Motor neuron (in vitro differentiated cells): ENCODE measurements around the gene SLC47A1. TPM values are rescaled to one million over a fixed set of nuclear protein-coding genes. Genes with fewer than 3 reads are reported as not detected.

Experiments used
- ATAC-seq, 8 experiments: fragments of 200-7000 bp; cut with Tn5 transposase; replicated peaks in 6 of 8; 2 replicates each; pipeline ENCODE4 v1.8.0; 2021; ENCODE audit warnings: mild to moderate bottlenecking in 8 of 8, moderate library complexity in 8 of 8
- H3K27ac ChIP-seq, 2 donors: fragments of 250-450 bp; sonication (Bioruptor Pico); 2 replicates each; pipeline ENCODE4 v1.9.0; 2021; ENCODE audit warnings: antibody characterized with exemption in 2 of 2, mild to moderate bottlenecking in 2 of 2, moderate library complexity in 1 of 2
- H3K4me1 ChIP-seq, 2 donors: fragments of 250-450 bp; sonication (Bioruptor Pico); replicated peaks in 1 of 2; 2 replicates each; pipeline ENCODE4 v1.6.1; 2021; ENCODE audit warnings: antibody characterized with exemption in 2 of 2, mild to moderate bottlenecking in 2 of 2, moderate library complexity in 1 of 2
- H3K4me3 ChIP-seq, 5 donors: fragments of 250-450 bp; sonication (Bioruptor Pico); 2 replicates each; pipeline ENCODE4 v1.9.0; 2021; ENCODE audit warnings: antibody characterized with exemption in 5 of 5, mild to moderate bottlenecking in 5 of 5, moderate library complexity in 4 of 5
- WGBS, 10 experiments: fragments of 450-650 bp; shearing (Covaris generic); methylation state at CpG; one replicate each; pipeline ENCODE4 v1.0.0; 2022; 5-methylcytosine and 5-hydroxymethylcytosine counted together
- in situ Hi-C, 9 experiments: fragments of 400-800 bp; cut with MboI; loops; one replicate each; pipeline ENCODE4 v1.15.0; 2021; ENCODE audit warnings: low sequenced_read_pairs in 9 of 9, low pct_unique_long_range_greater_than_20kb in 2 of 9; ENCODE audit not compliant: unreplicated experiment in 9 of 9
- total RNA-seq, 8 experiments: library from RNA; unstranded; fragments of 300-600 nt; gene quantifications; 2 replicates each; pipeline versions ENCODE4 v1.2.3 to v1.2.4, GENCODE V29; 2022

Gene SLC47A1
- total RNA-seq, 8 experiments from 2014 or later: 0.17 to 10.8 (median 0.81) TPM; not detected in 1

DNA sequence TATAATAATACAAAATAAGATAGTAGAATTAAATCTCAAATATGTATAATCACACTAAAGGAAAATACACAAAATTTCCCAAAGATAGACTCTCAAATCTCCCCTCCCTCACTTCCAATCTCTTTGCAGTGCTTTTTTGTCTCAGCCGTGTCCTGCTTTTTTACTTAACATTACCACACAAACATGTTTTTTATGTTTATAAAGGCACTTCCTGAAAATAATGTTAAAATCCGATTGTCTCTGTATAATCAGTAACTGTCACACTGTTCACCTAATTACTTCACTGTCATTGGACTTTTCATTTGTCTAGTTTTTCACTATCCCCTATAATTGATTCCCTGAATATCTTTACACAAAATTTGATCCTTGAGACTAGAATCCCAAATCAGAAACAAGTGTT is 76.7 kb downstream of the SLC47A1 start:
- no peak overlapping the region for H3K27ac ChIP-seq
- in situ Hi-C loops: no loop called here
- H3K4me3 ChIP-seq: no peak overlapping the region
- 27 to 100% (median 75%) methylated on average over 1 to 2 of the region's 2 CpGs for WGBS, 10 experiments
- H3K4me1 ChIP-seq: no peaks in the 10 kb centered on the region
- ATAC-seq: no peak

DNA sequence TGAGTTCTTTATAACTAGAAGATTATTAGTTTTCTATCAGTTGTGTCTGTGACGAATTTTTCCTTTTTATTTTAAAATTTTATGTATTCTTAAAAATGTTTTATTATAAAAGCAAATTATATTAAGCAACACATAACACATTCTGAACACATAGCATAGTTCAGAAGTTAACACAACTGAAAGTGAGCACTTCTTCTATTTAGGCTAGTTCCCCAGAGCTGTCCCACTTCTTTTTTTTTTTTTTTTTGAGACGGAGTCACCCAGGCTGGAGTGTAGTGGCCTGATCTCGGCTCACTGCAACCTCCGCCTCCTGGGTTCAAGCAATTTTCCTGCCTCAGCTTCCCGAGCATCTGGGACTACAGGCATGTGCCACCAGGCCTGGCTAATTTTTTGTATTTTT is 77.2 kb downstream of the SLC47A1 start:
- H3K4me3 ChIP-seq: no peak overlapping the region
- H3K27ac ChIP-seq: no peak overlapping the region
- ATAC-seq: no peak
- in situ Hi-C loops: no loop called here
- no peaks in the 10 kb centered on the region for H3K4me1 ChIP-seq
- 44 to 93% (median 86%) methylated on average over 1 to 5 of the region's 5 CpGs for WGBS, 10 experiments

DNA sequence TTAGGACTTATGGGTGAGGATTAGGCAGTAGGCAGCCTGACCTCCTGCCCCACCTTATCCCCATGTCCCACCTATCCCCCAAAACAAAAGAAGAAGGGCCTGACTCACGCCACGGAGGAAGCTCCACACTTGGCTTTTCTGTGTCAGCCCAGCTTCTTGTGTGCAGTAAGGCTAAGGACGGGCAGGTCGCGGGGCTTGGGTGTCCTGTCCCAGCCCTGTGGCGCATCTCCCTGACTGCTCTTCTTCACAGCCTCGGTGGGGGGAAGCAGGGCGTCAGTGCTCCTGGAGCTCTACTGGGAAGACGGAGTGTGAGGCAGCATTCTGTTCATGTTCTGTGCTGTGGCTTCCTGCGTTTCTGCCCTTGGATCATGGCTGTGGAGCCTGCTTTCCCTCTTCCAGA is 80.3 kb downstream of the SLC47A1 start:
- H3K4me1 ChIP-seq: no peaks in the 10 kb centered on the region
- H3K27ac ChIP-seq: no peak overlapping the region
- in situ Hi-C loops: no loop called here
- no peak for ATAC-seq
- H3K4me3 ChIP-seq: no peak overlapping the region
- WGBS, 10 experiments: 51 to 100% (median 75%) methylated on average over 1 to 5 of the region's 10 CpGs; no CpG with 5 or more reads in 3 of the 10 experiments

DNA sequence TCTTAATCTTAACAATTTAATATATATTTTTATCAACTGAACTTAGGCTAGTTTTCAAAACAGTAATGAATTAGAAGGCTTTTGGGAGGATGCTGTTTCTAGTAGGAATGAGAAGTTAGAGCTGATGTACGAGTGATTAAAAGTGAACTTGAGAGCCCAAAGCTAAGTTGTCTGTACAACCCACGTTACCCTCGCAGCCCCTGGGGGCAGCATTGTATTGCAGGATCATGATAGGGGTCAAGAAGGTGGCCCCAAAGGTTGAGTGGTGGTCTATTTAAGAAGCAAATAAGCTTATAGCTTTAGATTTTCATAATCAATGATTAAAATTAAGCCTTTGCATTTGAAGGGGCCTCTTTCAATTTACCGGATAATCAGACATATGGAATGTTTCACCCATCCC is 81.2 kb downstream of the SLC47A1 start:
- in situ Hi-C loops: no loop called here
- 71 to 100% (median 88%) methylated on average over 1 to 4 of the region's 4 CpGs for WGBS, 10 experiments
- H3K4me3 ChIP-seq: no peak overlapping the region
- H3K27ac ChIP-seq: no peak overlapping the region
- no peaks in the 10 kb centered on the region for H3K4me1 ChIP-seq
- no peak for ATAC-seq

DNA sequence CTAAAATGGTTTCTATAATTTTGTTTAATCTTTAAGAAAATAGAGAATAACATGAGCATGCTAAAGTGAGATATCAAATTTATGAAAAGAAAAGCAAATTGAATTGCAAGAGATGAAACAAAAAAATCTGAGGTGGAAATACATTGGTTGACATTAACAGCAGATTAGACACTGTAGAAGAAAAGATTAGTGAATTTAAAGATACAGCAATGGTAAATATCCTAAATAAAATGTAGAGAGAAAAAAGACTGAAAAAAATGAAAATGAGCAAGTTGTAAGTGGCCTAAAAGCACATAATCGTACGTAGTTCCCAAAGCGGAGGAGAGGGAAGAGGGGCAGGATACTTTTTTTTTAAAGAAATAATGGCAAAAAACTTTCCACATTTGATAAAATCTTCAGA is 84.4 kb downstream of the SLC47A1 start:
- H3K27ac ChIP-seq: no peak overlapping the region
- no peaks in the 10 kb centered on the region for H3K4me1 ChIP-seq
- WGBS, 10 experiments: 38 to 100% (median 89%) methylated on average over 3 of the region's 3 CpGs; no CpG with 5 or more reads in 1 of the 10 experiments
- H3K4me3 ChIP-seq: no peak overlapping the region
- in situ Hi-C loops: no loop called here
- ATAC-seq: no peak

DNA sequence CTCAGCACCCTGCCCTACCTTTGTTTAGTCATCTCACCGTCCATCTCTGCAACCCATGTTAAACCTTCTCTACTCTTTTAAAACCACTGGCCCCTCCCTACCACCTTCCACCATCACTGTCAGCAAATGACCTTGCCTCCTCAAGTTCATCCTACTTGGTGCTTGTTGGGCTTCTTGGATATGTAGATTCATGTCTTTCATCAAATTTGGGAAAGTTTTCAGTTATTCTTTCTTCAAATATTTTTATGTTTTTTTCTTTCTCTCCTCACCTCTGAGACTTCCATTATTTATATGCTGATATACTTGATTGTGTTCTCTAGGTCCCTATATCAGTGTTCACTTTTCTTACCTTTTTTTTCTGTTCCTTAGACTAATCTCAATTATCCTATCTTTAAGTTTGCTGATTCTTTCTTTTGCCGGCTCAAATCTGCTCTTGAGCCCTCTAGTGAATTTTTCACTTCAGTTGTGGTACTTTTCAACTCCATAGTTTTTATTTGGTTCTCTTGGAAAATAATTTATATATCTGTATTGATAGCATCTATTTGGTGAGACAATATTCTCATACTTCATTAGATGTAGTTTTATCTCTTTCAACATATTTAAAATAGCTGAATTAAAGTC is 86.2 kb downstream of the SLC47A1 start:
- in situ Hi-C loops: no loop called here
- Histone ChIP-seq H3K4me1 (no peaks in the 10 kb centered on the region), H3K4me3 (no peak overlapping the region), H3K27ac (no peak overlapping the region)
- WGBS, 10 experiments: 30 to 100% (median 86%) methylated on average over 1 to 2 of the region's 2 CpGs; no CpG with 5 or more reads in 1 of the 10 experiments
- no peak for ATAC-seq

DNA sequence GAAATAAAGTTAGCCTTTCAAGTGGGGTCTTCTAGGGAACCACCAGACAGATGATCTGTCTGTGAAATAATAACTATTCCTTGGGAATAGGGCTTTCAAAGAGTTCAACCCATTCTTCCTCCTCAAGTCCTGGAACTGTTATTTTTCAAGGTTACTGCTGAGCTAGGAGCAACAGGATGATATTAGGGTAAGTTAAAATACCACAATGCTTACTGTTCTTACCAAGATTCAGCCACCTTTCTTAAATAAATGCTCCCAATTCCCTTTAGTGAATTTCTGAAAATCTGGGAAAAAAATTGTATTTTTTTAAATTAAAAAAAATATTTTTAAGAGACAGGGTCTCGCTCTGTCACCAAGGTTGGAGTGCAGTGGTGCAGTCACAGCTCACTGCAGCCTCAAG is 88.0 kb downstream of the SLC47A1 start:
- Histone ChIP-seq H3K27ac (no peak overlapping the region), H3K4me1 (no peaks in the 10 kb centered on the region), H3K4me3 (no peak overlapping the region)
- in situ Hi-C loops: no loop called here
- 85 to 100% (median 100%) methylated on average over 1 of the region's 1 CpG; no CpG with 5 or more reads in 3 of the 10 experiments for WGBS, 10 experiments
- no peak for ATAC-seq

DNA sequence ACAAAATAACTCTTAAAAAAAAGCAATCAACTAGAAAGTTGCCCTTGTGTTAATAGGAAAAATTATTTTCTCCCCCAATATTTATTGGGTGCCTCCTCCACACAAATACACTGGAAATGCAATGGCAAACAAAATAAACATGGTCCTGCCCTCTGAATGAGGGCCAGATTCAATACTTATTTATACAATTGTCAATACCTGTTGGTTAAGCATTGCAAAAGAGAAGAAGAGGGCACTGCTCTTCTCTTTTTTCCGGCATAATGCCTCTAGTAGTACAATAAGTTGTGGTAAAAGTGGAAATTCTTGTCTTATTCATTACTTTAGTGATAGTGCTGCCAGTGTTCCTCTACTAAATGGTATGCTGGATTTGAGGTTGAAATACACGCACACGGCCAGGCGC is 92.4 kb downstream of the SLC47A1 start:
- no peak overlapping the region for H3K4me3 ChIP-seq
- ATAC-seq: no peak
- no peaks in the 10 kb centered on the region for H3K4me1 ChIP-seq
- in situ Hi-C loops: no loop called here
- H3K27ac ChIP-seq: no peak overlapping the region
- WGBS, 10 experiments: 83 to 100% (median 100%) methylated on average over 1 to 4 of the region's 4 CpGs; no CpG with 5 or more reads in 3 of the 10 experiments

Other genes with a start within 250 kb of the SLC47A1 start
- 10 to 100 TPM; 22.5 to 48.1 (median 36.5) TPM for gene B9D1, start 171.1 kb upstream of the SLC47A1 start, total RNA-seq
- 10 to 100 TPM in 7 of 8 experiments, 1 to 10 TPM in 1; 9.8 to 20.1 (median 13.4) TPM for gene MAPK7, start 155.4 kb upstream of the SLC47A1 start, total RNA-seq
- 100 to 1,000 TPM in 1 of 8 experiments, 10 to 100 TPM in 2, 1 to 10 TPM in 5; 3.2 to 186 (median 7.0) TPM for gene MFAP4, start 146.7 kb upstream of the SLC47A1 start, total RNA-seq
- 1 to 10 TPM in 5 of 8 experiments, under 1 TPM in 2, not detected in 1; 0.35 to 3.7 (median 1.7) TPM for gene RNF112, start 122.6 kb upstream of the SLC47A1 start, total RNA-seq
- 10 to 100 TPM; 25.6 to 47.2 (median 30.4) TPM for gene ALDH3A2, start 114.9 kb downstream of the SLC47A1 start, total RNA-seq
- gene SLC47A2, start 182.7 kb downstream of the SLC47A1 start, total RNA-seq: 1 to 10 TPM in 3 of 8 experiments, under 1 TPM in 5; 0.29 to 2.2 (median 0.60) TPM
- gene ALDH3A1, start 214.4 kb downstream of the SLC47A1 start, total RNA-seq: 1 to 10 TPM in 4 of 8 experiments, under 1 TPM in 1, not detected in 3; 0.49 to 8.4 (median 1.9) TPM